Hematopoietic multipotent progenitor cell treated with erythropoietin and hydrocortisone succinate and interleukin-3 and kit ligand, for 4 days (in vitro differentiated cells): Measurements from ENCODE around the gene CTAG1B.
"Not testable (repeated sequence)": the region's sequence is repeated elsewhere in the genome, so short reads cannot be mapped to it uniquely, and the experiment has no call there.

ENCODE experiments used
- DNase-seq: peaks from one replicate; pipeline ENCODE4 v3.0.0-alpha.2; 2015

The CTAG1B gene

GRCh38 chrX:154619182-154619581 lies at the start of gene CTAG1B:
TSS of gene CTAG1B (minus strand) at chrX:154619282. CDS start at chrX:154619218, 64 bp downstream.
- DNase-seq = not testable (repeated sequence)

- no peak for DNase-seq
Measured at GRCh38 chrX:154661899-154662298, 42.8 kb upstream of the CTAG1B start.

DNA sequence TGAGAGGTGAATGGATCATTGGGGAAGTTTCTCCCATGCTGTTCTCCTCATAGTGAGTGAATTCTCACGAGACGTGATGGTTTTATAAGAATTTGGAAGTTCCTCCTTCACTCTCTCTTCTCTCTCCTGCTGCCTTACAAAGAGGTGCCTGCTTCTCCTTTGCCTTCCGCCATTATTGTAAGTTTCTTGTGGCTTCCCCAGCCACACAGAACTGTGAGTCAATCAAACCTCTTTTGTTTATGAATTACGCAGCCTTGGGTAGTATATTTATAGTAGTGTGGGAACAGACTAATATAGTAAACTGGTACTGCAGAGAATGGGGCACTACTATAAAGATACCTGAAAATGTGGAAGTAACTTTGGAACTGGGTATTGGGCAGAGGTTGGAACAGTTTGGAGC lies 42.1 kb upstream of the CTAG1B start:
- DNase-seq = no peak

- DNase-seq = no peak
Measured at GRCh38 chrX:154660541-154660940, 41.5 kb upstream of the CTAG1B start.

DNA sequence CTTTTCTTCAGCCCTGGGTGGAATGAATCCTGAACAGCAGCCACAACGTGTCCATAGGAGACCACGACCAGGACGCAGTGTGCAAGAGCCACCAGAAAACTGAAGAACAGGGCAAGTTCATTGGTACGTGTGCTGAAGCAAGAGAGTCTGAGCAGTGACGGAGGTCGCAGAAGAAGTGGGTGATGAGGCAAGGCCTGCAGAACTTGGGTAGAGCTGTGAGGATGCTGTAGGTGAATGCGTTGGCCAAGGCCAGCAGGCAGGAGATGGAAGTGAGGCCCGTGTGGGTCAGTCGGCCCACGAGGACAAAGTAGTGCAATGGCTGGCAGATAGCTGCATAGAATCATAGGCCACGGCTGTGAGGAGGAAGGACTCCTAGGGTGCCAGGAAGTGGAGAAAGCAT lies 39.9 kb upstream of the CTAG1B start:
- no peak for DNase-seq

- DNase-seq = no peak
Measured at GRCh38 chrX:154658187-154658586, 39.1 kb upstream of the CTAG1B start.

- DNase-seq = no peak
Measured at GRCh38 chrX:154657226-154657805, 38.2 kb upstream of the CTAG1B start.

GRCh38 chrX:154655786-154656185 lies 36.7 kb upstream of the CTAG1B start:
- DNase-seq = no peak

GRCh38 chrX:154655346-154655745 lies 36.3 kb upstream of the CTAG1B start:
- no peak for DNase-seq

GRCh38 chrX:154654925-154655324 lies 35.8 kb upstream of the CTAG1B start:
- DNase-seq = no peak

GRCh38 chrX:154654372-154654771 lies 35.3 kb upstream of the CTAG1B start:
- DNase-seq = no peak

- DNase-seq = not testable (repeated sequence)
Measured at GRCh38 chrX:154653413-154653812, 34.3 kb upstream of the CTAG1B start, which contains the start of gene CTAG2. TSS of gene CTAG2 (minus strand) at chrX:154653579. CDS start at chrX:154653515, 64 bp downstream.

GRCh38 chrX:154653048-154653401 lies 33.9 kb upstream of the CTAG1B start:
- no peak for DNase-seq

- no peak for DNase-seq
Measured at GRCh38 chrX:154652311-154653047, 33.4 kb upstream of the CTAG1B start.

DNA sequence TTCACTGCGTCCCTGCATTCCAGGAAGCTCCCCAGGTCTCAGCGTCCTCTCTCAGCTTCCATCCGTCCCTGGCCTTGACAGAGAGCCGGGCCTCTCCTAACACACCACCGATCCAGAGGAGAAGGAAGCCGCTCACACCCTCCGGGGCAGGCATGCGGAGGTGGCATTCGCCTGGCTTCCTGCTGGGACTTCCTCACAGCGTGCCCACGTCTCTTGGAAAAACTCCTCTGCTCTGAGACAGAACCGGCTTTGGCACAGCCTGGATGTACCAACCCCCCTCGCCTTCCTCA lies 31.1 kb upstream of the CTAG1B start:
- DNase-seq = no peak

- DNase-seq = no peak
Measured at GRCh38 chrX:154649503-154650220, 30.6 kb upstream of the CTAG1B start.

- no peak for DNase-seq
Measured at GRCh38 chrX:154648931-154649330, 29.8 kb upstream of the CTAG1B start.

GRCh38 chrX:154645745-154646378 lies 26.8 kb upstream of the CTAG1B start:
- not testable (repeated sequence) for DNase-seq

GRCh38 chrX:154643708-154644107 lies 24.6 kb upstream of the CTAG1B start:
- not testable (repeated sequence) for DNase-seq

DNA sequence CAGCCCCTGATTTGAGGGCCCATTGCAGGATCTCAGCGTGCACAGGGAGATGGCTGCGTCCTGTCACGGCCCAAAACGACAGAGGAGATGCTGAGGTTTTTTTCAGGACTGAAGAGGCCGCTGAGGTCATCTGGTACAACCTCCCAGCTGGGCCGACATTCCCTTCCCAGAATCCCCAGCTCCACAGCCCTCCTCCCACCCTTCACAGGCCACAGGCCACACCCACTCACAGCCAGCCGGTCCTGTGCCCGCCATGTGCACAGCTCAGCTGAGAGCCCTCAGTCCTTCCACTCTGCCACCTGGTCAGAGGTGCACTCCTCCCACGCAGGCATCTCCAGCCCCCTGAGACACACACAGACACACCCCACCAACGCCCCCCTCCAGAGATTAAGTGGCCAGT lies 22.7 kb upstream of the CTAG1B start:
- DNase-seq = not testable (repeated sequence)

DNA sequence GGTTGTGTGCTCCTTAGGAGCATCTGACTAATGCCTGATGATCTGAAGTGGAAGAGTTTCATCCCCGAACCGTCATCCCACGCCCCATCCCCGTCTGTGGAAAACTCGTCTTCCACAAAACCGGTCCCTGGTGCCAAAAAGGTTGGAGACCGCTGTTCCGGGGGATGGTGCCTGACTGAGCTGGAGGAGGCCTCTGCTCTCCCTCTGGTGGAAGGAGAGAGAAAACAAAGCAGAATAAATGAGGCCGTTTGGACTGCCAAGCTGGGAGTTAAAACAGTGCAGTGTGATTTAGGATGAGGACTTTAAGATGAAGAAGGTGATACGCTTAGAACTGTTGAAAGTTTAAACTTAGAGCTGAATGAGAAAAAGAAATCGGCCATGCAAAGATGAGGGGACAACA lies 14.6 kb upstream of the CTAG1B start:
- DNase-seq = not testable (repeated sequence)

- not testable (repeated sequence) for DNase-seq
Measured at GRCh38 chrX:154630949-154631348, 11.9 kb upstream of the CTAG1B start.

DNA sequence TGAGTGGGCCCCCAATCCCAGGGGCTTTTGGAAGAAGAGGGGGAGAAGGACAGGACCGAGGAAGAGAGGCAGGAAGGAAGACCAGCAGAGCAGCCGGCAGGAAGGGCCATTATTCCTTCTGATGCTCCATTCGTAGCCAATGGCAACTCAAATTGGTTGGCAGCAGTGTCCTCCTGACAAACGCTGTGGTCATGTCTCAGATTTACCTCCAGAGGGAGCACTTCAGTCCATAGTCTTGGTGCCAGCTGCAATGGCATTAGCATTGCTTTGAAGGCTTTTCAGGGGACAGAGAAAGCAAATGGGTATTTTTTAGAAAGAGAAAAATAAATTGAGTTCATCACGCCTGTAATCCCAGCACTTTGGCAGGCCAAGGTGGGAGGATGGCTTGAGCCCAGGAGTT lies 9.9 kb upstream of the CTAG1B start:
- not testable (repeated sequence) for DNase-seq
